Heart right ventricle (tissue), 16 donors: ENCODE measurements around the gene PEX14. TPM values are rescaled to one million over a fixed set of nuclear protein-coding genes. Genes with fewer than 3 reads are reported as not detected.

Source experiments
- ATAC-seq, 8 donors: fragments of 200-7000 bp; cut with Tn5 transposase; one replicate each; pipeline ENCODE4 v1.9.1; 2020; ENCODE audit warnings: mild to moderate bottlenecking in 8 of 8, moderate library complexity in 8 of 8, moderate number of reproducible peaks in 1 of 8
- DNase-seq, 2 donors: peaks; one replicate each; pipeline ENCODE4 v3.0.0-alpha.2; 2020
- H3K27ac ChIP-seq, 10 donors: fragments of 200-600 bp; sonication (generic) in 2 of 10; one replicate each; pipeline versions ENCODE4 v1.5.0 to v1.8.0; 2020 to 2022; ENCODE audit warnings: mild to moderate bottlenecking in 3 of 10
- H3K27me3 ChIP-seq, 7 donors: fragments of 200-600 bp; one replicate each; pipeline ENCODE4 v1.8.0; 2021 to 2022; ENCODE audit warnings: mild to moderate bottlenecking in 2 of 7
- H3K36me3 ChIP-seq, 9 donors: fragments of 200-600 bp; sonication (generic) in 1 of 9; one replicate each; pipeline versions ENCODE4 v1.5.0 to v1.8.0; 2020 to 2022; ENCODE audit warnings: mild to moderate bottlenecking in 2 of 9
- H3K4me1 ChIP-seq, 9 donors: fragments of 200-600 bp; sonication (generic) in 1 of 9; one replicate each; pipeline versions ENCODE4 v1.5.0 to v1.8.0; 2020 to 2022; ENCODE audit warnings: mild to moderate bottlenecking in 4 of 9
- H3K4me3 ChIP-seq, 10 donors: fragments of 200-600 bp; sonication (generic) in 2 of 10; one replicate each; pipeline versions ENCODE4 v1.5.0 to v1.8.0; 2020 to 2022; ENCODE audit warnings: mild to moderate bottlenecking in 7 of 10, moderate library complexity in 2 of 10
- H3K9me3 ChIP-seq, 11 donors: fragments of 200-600 bp in 10 of 11; sonication (generic) in 2 of 11; one replicate each; pipeline versions ENCODE4 v1.5.0 to v1.8.0; 2013 to 2022; ENCODE audit warnings: mild to moderate bottlenecking in 2 of 11, control low read depth in 1 of 11, moderate library complexity in 1 of 11
- WGBS, 2 donors: extraction: QIAGEN DNeasy Blood & Tissue Kit; methylation state at CpG; one replicate each; pipeline ENCODE4 v1.1.7; 2013; ENCODE audit warnings: inconsistent platforms in 1 of 2; 5-methylcytosine and 5-hydroxymethylcytosine counted together
- intact Hi-C, 10 donors: fragments of 100-400 bp; cut with DNase I; formaldehyde crosslinking; loops; one replicate each; pipeline versions ENCODE4 v1.11.1 to v1.14.2; 2022
- polyA plus RNA-seq, 2 donors: library from polyadenylated mRNA; stranded (reverse); fragments of 200-250 nt; gene quantifications; one replicate each; pipeline ENCODE4 v1.2.3, GENCODE V29; 2013
- total RNA-seq, 10 donors: library from RNA; stranded (reverse); fragmentation: NEBNext Ultra II Directional in 3 of 10; extraction: Animal tissue kit (Norgen Biotek cat#: 25700) in 3 of 10; gene quantifications; one replicate each; pipeline versions ENCODE4 v1.2.1 to v1.2.4, GENCODE V29; 2021 to 2023
- TF ChIP-seq, protein P1 (sequence below), 9 donors: fragments of 200-600 bp; sonication (generic) in 2 of 9; IDR thresholded peaks; one replicate each; pipeline versions ENCODE4 v1.5.0 to v1.8.0; 2021 to 2022; ENCODE audit warnings: antibody characterized with exemption in 9 of 9, mild to moderate bottlenecking in 5 of 9, moderate library complexity in 1 of 9
- donor health status: Arrhythmogenic right ventricular cardiomyopathy.
- donor health status: ischemic (EF 13 %, LVEDD 7.1; RV severe dilation, severe dysfunction).
- donor health status: healthy with polysubstance abuse.
- donor health status: DM: no; HTN: yes; CAD: no.
- donor health status: DM: no; HTN: no; CAD: no.
- donor health status: ischemic (EF 25% LVEDD 6.9; RV normal size, moderate dysfunction).
- donor health status: ischemic (EF 25% LVEDD 5.7; RV mildly dilated, moderate dysfunction).
- donor health status: healthy.
- donor health status: DM: yes; HTN: yes; CAD: no.
- donor health status: Ischemic cardiomyopathy.
- donor health status: ischemic (EF 35%, LVEDD 5.7; RV mildly dilated, moderate dysfunction).
- donor health status: nonischemic (EF 11% LVEDD 7.7; RV severe dilation, severe dysfunction).
- donor health status: DM: yes; HTN: yes; CAD: no.
- donor health status: PGD.
- donor health status: ischemic (EF 29% LVEDD 5.4; RV normal size, mild dysfunction).
- donor health status: nonischemic (EF 23%, LVEDD 6.1; RV moderate dilation, normal function).

Gene PEX14
- total and polyA plus RNA-seq, 12 donors, result 17.1 to 31.9 (median 21.1) TPM

DNA sequence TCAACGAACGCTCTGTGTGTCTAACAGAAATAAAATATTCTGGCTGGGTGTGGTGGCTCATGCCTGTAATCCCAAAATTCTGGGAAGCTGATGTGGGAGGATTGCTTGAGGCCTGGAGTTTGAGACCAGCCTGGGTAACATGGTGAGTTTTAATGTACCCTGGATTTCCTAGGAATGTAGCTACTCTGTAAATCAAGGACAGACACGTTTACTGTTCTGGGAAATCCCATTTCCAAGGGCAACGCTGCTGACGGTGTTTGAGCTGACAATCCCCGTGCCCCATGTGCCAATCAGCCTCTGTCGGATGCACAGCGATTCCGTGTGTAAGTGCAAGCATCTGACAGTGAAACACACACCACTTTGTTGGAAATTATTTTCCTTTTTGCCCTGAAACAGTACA lies 16.9 kb upstream of the PEX14 start:
- no peak for ATAC-seq
- 64 to 67% methylated on average over 9 of the region's 9 CpGs for WGBS, 2 donors
- H3K36me3 ChIP-seq, result peaks cover 0 to 48% (median 16%) of the 10 kb centered on the region in 9 donors
- peaks cover 0 to 6% (median 0%) of the 10 kb centered on the region in 11 donors for H3K9me3 ChIP-seq
- H3K4me1 ChIP-seq, result peaks cover 0 to 23% (median 4%) of the 10 kb centered on the region in 9 donors
- no peak for DNase-seq
- intact Hi-C loops, result no loop called here
- no peaks in the 10 kb centered on the region for H3K27me3 ChIP-seq
- peak overlapping the region in 1 of 10 donors; percentile 2 for H3K4me3 ChIP-seq
- TF ChIP-seq, protein P1, sequence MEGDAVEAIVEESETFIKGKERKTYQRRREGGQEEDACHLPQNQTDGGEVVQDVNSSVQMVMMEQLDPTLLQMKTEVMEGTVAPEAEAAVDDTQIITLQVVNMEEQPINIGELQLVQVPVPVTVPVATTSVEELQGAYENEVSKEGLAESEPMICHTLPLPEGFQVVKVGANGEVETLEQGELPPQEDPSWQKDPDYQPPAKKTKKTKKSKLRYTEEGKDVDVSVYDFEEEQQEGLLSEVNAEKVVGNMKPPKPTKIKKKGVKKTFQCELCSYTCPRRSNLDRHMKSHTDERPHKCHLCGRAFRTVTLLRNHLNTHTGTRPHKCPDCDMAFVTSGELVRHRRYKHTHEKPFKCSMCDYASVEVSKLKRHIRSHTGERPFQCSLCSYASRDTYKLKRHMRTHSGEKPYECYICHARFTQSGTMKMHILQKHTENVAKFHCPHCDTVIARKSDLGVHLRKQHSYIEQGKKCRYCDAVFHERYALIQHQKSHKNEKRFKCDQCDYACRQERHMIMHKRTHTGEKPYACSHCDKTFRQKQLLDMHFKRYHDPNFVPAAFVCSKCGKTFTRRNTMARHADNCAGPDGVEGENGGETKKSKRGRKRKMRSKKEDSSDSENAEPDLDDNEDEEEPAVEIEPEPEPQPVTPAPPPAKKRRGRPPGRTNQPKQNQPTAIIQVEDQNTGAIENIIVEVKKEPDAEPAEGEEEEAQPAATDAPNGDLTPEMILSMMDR (IDR thresholded peaks at IDR 0.05), result no peak
- peak overlapping the region in 5 of 10 donors; percentile 3 to 54 (median 47) for H3K27ac ChIP-seq

- Histone ChIP-seq H3K9me3 (peaks cover 0 to 6% (median 0%) of the 10 kb centered on the region in 11 donors), H3K4me3 (no peak overlapping the region), H3K36me3 (peaks cover 0 to 61% (median 25%) of the 10 kb centered on the region in 9 donors), H3K4me1 (peaks cover 0 to 23% (median 4%) of the 10 kb centered on the region in 9 donors), H3K27me3 (no peaks in the 10 kb centered on the region), H3K27ac (no peak overlapping the region)
- DNase-seq (no peak), ATAC-seq (no peak)
- WGBS, 2 donors, result 54 to 69% methylated on average over 3 of the region's 3 CpGs
- intact Hi-C loops, result no loop called here
- TF ChIP-seq, protein P1 (IDR thresholded peaks at IDR 0.05), result no peak
Observed at GRCh38 chr1:10459184-10459583, 15.6 kb upstream of the PEX14 start.

DNA sequence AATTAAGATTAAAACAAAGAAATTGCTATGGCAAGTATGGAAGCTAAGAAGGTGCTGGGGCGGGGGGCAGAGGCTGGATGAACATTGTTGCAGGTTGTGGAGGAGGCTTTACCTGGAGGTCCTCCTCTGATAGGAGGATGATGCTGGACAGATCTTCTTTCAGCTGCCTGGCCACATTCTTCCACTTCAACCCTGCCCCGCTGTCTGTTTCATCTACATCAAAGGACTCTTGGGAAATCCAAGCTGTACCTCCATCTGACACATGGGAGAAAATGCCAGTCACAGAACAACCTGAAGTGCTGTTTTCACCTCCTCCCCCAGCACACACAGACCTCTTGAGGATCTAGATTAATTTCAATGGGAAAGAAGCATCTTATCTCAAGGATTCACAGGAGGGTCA lies 7.7 kb upstream of the PEX14 start:
- TF ChIP-seq, protein P1 (IDR thresholded peaks at IDR 0.05), result no peak
- WGBS, 2 donors, result 96 to 98% methylated on average over 2 of the region's 2 CpGs
- Histone ChIP-seq H3K27ac (no peak overlapping the region), H3K9me3 (no peaks in the 10 kb centered on the region), H3K27me3 (no peaks in the 10 kb centered on the region), H3K4me3 (no peak overlapping the region), H3K4me1 (peaks cover 4 to 13% (median 11%) of the 10 kb centered on the region in 9 donors), H3K36me3 (peaks cover 0 to 75% (median 44%) of the 10 kb centered on the region in 9 donors)
- no peak for DNase-seq
- intact Hi-C loops, result no loop called here
- ATAC-seq, result no peak

DNA sequence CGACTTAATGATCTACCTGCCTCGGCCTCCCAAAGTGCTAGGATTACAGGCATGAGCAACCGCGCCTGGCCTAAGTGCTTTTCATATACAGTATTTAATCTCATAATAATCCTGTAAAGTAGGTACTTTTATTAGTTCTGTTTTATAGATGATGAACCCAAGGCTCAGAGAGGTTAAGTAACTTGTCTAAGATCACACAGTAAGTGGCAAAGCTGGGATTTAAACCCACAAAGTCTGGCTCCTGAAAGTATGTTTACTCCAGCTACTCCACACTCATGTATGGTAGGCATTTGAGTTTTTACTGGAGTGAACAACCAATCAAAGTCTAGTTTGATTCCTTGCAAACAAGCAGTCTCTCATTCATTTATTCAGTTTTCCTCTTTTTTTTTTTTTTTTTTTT lies 4.7 kb upstream of the PEX14 start:
- Histone ChIP-seq H3K36me3 (peaks cover 0 to 45% (median 22%) of the 10 kb centered on the region in 9 donors), H3K4me1 (peaks cover 4 to 30% (median 15%) of the 10 kb centered on the region in 9 donors), H3K9me3 (no peaks in the 10 kb centered on the region), H3K27ac (no peak overlapping the region), H3K27me3 (no peaks in the 10 kb centered on the region), H3K4me3 (no peak overlapping the region)
- DNase-seq (no peak), ATAC-seq (no peak)
- 94 to 96% methylated on average over 4 of the region's 4 CpGs for WGBS, 2 donors
- TF ChIP-seq, protein P1 (IDR thresholded peaks at IDR 0.05), result no peak
- intact Hi-C loops, result loop anchor here in 2 of 10 donors (5.0 to 10.0 kb wide), 2 partner anchors 38 to 95 kb away; partner anchors contain the start of gene CENPS (in 1 of the 2)
